HG03457 (cell line): ENCODE results near the gene RPN2.

Experiments used
- ATAC-seq: cut with Tn5 transposase; IDR thresholded peaks from one replicate; pipeline ENCODE4 v1.9.1; 2021; ENCODE audit warnings: moderate number of reproducible peaks; ENCODE audit not compliant: unreplicated experiment

RPN2 gene

GRCh38 chr20:37261714-37262113 is 82.6 kb downstream of the RPN2 start, which contains the start of gene GHRH:
TSS of gene GHRH (minus strand) at chr20:37261814. CDS start at chr20:37256889, 4,925 bp downstream.
- no peak for ATAC-seq

DNA sequence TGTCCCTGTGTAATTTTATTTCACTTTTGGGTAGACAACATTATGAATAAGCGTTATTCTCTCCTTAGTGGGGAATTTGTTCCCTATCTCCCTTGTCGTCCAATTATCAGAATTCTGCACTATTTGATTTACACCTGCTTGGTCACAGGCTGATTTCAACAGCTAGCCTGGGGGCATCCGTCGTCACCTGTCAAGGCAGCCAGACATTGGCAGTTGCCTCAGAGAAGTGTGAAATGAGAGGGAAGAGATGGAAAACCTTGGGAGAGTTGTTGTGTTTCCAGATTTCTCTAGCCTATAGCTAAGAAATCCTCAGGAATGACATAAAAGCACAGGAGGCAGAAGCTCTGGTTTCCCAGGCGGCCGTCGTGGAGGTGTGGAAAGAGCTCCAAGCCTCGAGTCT is 83.4 kb downstream of the RPN2 start:
- no peak for ATAC-seq

- no peak for ATAC-seq
Measured at GRCh38 chr20:37263686-37264085, 84.6 kb downstream of the RPN2 start.

DNA sequence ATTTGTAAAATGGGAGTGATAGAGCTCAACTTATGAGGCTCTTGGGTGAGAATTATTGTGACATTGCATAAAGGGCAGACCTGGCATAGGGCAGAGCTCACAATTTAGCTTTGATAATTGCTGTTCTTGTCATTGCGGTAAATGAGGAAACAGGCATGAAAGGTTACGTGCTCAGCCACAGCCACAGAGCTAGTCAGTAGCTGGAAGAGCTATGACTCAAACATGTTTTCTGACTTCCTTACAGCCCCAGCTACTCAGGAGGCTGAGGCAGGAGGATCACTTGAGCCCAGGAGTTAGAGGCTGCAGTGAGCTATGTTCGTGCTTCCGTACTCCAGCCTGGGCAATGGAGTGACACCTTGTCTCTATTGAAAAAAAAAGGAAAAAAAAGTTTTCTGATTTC is 86.0 kb downstream of the RPN2 start:
- ATAC-seq: no peak

DNA sequence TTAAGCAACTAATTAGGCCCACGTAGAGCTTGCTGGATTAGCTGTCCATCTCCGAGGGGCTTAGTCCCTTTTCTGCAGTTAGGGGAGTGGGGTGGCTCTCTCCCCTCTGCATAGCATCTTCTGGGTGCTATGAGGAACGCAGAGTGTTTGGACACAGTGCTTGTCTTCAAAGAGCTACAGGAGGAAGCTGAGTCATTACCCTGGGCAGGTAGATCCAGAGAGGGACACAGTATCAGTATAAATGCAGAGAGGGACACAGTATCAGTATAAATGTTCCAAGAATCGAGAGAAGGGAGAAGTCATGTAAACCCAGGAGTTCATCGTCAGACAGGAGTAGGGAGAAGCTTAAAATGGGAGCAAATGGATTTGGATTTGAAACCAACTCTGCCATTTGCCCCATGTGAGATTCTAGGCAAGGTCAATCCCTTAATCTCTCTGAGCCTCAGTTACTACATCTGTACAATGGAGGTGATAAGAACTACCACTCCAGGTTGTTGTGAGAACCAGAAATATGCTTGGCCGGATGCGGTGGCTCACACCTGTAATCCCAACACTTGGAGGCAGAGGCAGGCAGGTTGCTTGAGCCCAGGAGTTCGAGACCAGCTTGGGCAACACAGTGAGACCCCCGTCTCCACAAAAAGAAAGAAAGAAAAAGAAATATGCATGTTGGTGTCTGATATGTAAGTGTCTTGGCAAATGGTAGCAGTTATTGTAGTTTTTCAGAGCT is 88.0 kb downstream of the RPN2 start:
- no peak for ATAC-seq

- no peak for ATAC-seq
Measured at GRCh38 chr20:37267667-37268313, 88.7 kb downstream of the RPN2 start.

DNA sequence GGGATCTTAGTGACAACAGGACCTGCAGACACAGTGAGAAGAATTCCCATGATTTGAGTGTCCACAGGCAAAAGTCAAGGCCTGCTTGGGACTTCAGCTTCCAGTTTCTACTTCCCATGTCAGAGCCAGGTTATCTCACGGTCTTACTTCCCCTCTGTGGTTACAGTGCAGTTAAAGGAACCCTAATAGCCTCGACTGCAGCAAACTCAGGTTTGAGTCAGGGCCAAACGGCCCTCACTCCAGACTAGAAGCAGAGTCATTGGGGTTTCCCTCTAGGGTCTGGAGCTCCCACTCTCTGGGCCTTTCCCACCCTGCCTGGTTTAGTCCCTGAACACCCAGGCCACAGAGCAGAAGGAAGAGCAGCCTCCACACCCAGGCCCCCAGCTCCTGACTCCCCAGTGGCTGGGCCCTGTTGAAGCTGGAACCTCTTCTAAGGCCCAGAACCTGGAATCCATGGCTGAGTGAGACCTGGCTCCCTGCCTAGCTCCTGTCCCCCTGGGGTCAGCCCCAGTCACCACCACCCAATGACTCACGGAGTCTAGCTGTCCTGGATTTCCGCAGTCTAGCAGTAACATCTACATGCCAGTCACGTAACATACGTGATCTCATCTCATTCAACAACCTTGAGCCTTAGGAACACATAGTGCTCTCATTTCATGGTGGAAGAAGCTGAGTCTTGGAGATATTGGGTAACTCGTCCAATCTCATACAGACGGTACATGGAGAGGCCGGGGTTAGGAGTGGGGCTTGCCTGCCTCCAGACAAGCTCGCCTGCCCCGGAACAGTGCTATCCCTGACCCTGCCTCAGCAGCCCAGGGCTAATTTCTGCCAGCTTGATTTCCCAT is 91.7 kb downstream of the RPN2 start:
- ATAC-seq: no peak

DNA sequence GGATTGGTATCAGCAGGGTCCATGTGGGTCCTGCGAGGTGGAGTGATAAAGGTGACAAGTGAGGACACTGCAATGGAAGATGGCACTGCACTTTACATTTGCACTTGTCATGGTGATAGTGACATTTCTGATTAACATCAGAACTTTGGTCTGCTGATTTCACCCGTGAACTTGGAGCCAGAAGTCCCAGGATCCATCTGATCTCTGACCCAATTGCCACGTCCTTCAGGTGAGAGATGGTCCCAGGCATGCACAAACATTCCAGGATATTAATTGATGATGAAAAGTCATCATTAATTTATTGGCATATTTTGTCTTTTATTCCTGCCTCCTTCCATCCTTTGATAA is 92.3 kb downstream of the RPN2 start:
- ATAC-seq: no peak

DNA sequence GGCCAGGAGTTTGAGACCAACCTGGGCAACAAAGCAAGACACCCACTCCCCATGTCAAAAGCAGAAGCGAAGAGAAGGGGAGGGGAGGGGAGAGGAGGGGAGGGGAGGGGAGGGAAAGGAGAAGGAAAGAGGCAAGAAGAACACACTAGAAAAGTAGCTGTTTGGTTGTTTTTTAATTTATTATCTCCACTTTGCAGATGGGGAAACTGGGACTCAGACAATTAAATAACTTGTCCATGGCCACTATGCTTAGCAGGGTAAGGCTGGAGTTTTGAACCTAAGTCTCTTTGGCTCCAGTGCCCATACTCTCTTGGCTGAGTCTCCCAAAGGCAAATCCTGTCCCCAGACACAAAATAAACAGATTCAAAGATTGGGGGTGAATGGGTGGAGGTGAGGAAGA is 94.9 kb downstream of the RPN2 start:
- no peak for ATAC-seq

DNA sequence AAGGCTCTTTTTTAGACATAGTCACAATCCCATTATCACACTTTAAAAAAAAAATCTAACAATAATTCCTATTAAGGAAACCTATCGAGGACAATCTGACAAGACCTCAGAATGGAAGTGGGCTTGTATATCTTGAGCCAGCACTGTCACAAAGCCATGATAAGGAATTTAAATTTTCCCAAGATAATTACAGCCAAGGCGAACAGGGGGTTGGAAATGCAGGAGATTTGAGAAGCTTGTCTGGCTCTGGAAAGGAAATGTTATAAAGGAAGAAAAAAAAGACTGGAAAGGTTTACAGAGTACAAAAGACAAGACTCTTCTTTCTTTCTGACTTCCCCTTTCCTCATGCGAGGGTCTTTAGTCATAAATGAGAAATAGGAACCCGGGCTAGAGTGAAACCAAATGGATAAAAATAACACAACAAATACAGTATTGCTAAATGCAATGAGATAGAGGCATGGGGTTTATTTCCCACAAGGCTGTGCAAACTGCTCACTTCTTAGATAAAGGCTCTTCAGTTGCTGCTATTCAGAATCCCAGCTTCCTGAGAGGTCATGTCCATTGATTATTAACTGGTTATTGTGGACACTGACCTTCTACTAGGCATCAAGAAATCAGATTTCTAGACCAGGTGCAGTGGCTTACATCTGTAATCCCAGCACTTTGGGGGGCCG is 95.9 kb downstream of the RPN2 start:
- ATAC-seq: no peak

GRCh38 chr20:37276494-37277252 is 97.5 kb downstream of the RPN2 start:
- ATAC-seq: no peak

- ATAC-seq: no peak
Measured at GRCh38 chr20:37277253-37277593, 98.1 kb downstream of the RPN2 start.

GRCh38 chr20:37278966-37279590 is 99.9 kb downstream of the RPN2 start:
- ATAC-seq: no peak

DNA sequence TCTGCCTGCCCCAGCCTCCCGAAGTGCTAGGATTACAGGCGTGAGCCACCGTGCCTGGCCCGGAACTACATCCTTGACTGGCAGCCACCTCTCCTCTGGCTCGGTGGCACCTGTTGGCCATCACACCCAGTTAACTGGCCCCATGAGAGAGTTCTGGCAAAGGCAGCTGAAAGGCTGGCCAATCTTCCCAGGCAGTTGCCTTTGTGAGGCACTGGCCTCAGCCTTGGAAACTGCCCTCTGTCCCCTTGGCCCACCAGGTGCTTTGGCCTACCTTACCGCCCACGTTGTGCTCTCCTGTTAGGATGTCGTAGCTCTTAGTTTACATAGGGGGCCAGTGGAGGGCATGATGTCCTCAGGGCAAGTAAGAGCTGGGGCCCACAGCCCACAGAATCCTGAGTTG is 100.7 kb downstream of the RPN2 start:
- no peak for ATAC-seq

- ATAC-seq: no peak
Measured at GRCh38 chr20:37280403-37280802, 101.3 kb downstream of the RPN2 start.

DNA sequence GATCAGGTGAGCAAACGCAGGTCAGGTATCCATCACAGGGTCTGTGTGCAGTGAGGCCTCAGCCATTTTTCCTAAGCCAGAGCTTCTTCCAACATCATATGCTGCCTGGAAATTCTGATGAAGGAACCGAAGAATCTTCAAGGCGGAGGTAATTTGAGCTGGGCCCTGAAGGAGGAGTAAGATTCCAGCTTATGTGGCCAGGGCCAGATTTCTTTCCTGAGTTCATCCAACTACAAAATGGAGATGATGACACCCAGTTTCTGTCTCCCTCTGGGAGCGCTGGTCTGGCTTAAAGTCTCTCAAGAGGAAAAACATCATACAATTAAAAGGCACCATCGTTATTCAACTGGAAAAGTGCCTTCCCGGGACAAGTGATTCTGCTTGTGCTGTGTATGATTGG is 103.4 kb downstream of the RPN2 start:
- no peak for ATAC-seq

DNA sequence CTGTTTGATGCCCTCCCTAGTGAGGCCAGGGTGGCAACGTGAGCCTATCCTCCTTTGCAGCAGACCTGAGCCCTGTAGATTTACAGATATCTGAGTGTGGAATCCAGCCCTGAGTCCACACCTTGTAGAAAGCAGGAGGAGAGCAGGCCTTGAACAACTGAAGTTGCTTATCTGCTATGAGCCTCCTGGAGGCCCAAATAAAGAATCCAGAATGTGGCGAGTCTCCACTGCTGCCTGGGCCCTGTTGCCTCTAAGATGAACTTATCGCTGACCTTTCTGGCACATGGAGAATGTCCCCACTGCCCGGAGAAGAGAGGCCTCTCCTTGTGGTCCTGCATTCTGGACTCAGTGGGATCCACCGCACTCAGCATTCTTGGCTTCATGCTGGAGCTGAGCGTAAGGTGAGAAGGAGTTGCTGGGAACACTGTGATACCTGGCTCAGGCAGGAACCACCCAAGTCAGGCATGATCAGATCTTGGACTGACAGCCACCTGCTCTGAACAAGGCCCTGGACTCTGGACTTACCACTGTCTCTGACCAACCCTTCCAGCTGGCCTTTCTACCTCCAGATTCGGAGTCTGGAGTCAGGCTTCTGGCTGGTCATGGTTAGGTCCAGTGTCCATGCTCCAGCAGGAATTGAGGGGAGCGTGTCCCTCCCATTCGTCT is 104.5 kb downstream of the RPN2 start:
- ATAC-seq: no peak

- no peak for ATAC-seq
Measured at GRCh38 chr20:37284691-37285161, 105.6 kb downstream of the RPN2 start.

GRCh38 chr20:37285664-37286374 is 106.7 kb downstream of the RPN2 start:
- ATAC-seq: no peak
